Measurements from ENCODE around the gene COPE. TPM values are rescaled to one million over a fixed set of nuclear protein-coding genes. Genes with fewer than 3 reads are reported as not detected.

COPE gene
- total and polyA plus RNA-seq, 2 of the 4 experiments (the other 2 are of a cell fraction) = 347 to 461 TPM

- no peak overlapping the region for H4K8ac ChIP-seq (ENCODE audit: low read depth in 2 of 2, low read length in 2 of 2)
- no peak overlapping the region for H2BK5ac ChIP-seq (ENCODE audit: low read depth, low read length, poor library complexity, severe bottlenecking)
- H3K23ac ChIP-seq (ENCODE audit: low read depth, low read length) = no peak overlapping the region
- no peak overlapping the region for H3K18ac ChIP-seq (ENCODE audit: low read depth, low read length)
- H3K27me3 ChIP-seq (ENCODE audit: control insufficient read depth, insufficient read depth, low read length) = no peaks in the 10 kb centered on the region
- no peak overlapping the region for H2AK5ac ChIP-seq (ENCODE audit: low read depth, low read length)
- in situ Hi-C loops (cut with MboI; ENCODE audit: low sequenced_read_pairs) = no loop called here
- no peak overlapping the region for H2AFZ ChIP-seq (replicated peaks; ENCODE audit: low read length, poor library complexity)
- ATAC-seq (ENCODE audit: low read depth) (no peak), DNase-seq (no peak)
- H3K14ac ChIP-seq (replicated peaks; ENCODE audit: low read depth, low read length) = no peak overlapping the region
- H3K79me1 ChIP-seq (ENCODE audit: low read depth in 1 of 2, low read length in 2 of 2) = peaks cover 11 to 32% of the 10 kb centered on the region in 2 experiments
- no TSS peak for BruUV-seq (replicated peaks)
- H3K36me3 ChIP-seq (ENCODE audit: control insufficient read depth, insufficient read depth, low read length) = peaks cover 11% of the 10 kb centered on the region; the same call in 1 of the 2 replicates
- ChIA-PET CTCF (no interaction called here), POLR2A (ENCODE audit: unreplicated experiment) (no interaction called here)
- no peak overlapping the region for H4K91ac ChIP-seq (ENCODE audit: insufficient read depth, low read depth, low read length)
- H3K9ac ChIP-seq (ENCODE audit: low read depth, low read length) = no peak overlapping the region
- no peak overlapping the region for H2AK9ac ChIP-seq (replicated peaks; ENCODE audit: low read depth, low read length, poor library complexity)
- 100% methylated on average over 2 of the region's 4 CpGs; no CpG with 5 or more reads in 1 of the 2 experiments for WGBS, 2 experiments (ENCODE audit: extremely low coverage in 2 of 2, insufficient read length in 1 of 2)
- no peak overlapping the region for H3K4me3 ChIP-seq (ENCODE audit: insufficient read depth, low read depth, low read length)
- no peak overlapping the region for H4K5ac ChIP-seq (ENCODE audit: low read depth, low read length)
- peaks cover 6% of the 10 kb centered on the region for H3K4me1 ChIP-seq (ENCODE audit: control insufficient read depth, insufficient read depth, low read length)
- intact Hi-C loops (cut with micrococcal nuclease) = no loop called here
- H3K56ac ChIP-seq (ENCODE audit: extremely low read depth, insufficient read depth, low read length) = no peak overlapping the region
- no peak overlapping the region for H3K27ac ChIP-seq (ENCODE audit: insufficient read depth, low read length)
- no peak overlapping the region for H2BK120ac ChIP-seq (ENCODE audit: low read depth, low read length)
- H2BK20ac ChIP-seq (ENCODE audit: low read depth, low read length) = no peak overlapping the region
- TF ChIP-seq SMC3 (IDR thresholded peaks at IDR 0.05; ENCODE audit: low read depth, low read length) = no peak
- TF ChIP-seq MAFK (IDR thresholded peaks at IDR 0.05; ENCODE audit: low read depth, low read length) = no peak
- no peak for TF ChIP-seq BHLHE40 (IDR thresholded peaks at IDR 0.05; ENCODE audit: low read depth, low read length)
- TF ChIP-seq RFX5 (IDR thresholded peaks at IDR 0.05; ENCODE audit: low read depth, low read length) = no peak
- TF ChIP-seq RCOR1 (IDR thresholded peaks at IDR 0.05; ENCODE audit: insufficient replicate concordance, low read length) = no peak
- TF ChIP-seq CEBPB (IDR thresholded peaks at IDR 0.05; ENCODE audit: low read depth, low read length) = no peak
- TF ChIP-seq CTCF (conservative IDR thresholded peaks at IDR 0.05; ENCODE audit: low read depth, low read length) = no peak
- TF ChIP-seq CHD1 (IDR thresholded peaks at IDR 0.05; ENCODE audit: low read depth, low read length) = no peak
- no peak for TF ChIP-seq POLR2A (IDR thresholded peaks at IDR 0.05; ENCODE audit: low read depth, low read length)
- peaks cover 5% of the 10 kb centered on the region for H3K9me1 ChIP-seq (ENCODE audit: insufficient read depth, low read length)
- H3K4ac ChIP-seq (ENCODE audit: low read depth, low read length) = no peak overlapping the region
- dilution Hi-C loops (cut with HindIII; ENCODE audit: low sequenced_read_pairs, unreplicated experiment) = no loop called here
- H3K9me3 ChIP-seq (ENCODE audit: control insufficient read depth, insufficient read depth, low read length) = no peaks in the 10 kb centered on the region
- H2BK15ac ChIP-seq (ENCODE audit: low read depth, low read length) = no peak overlapping the region
- no peak overlapping the region for H3K4me2 ChIP-seq (ENCODE audit: low read depth, low read length)
- H4K20me1 ChIP-seq (ENCODE audit: insufficient read depth, low read length) = peaks cover 12% of the 10 kb centered on the region; the same call in 1 of the 2 replicates
Measured at GRCh38 chr19:18943465-18943864, 24.3 kb upstream of the COPE start.
